Epithelial cell of umbilical artery (primary cell): ENCODE results near the gene ZNF548. TPM values are rescaled to one million over a fixed set of nuclear protein-coding genes. Genes with fewer than 3 reads are reported as not detected.

Experiments
- total RNA-seq: library from RNA; depleted of rRNA; stranded (reverse); fragments of >200 nt; gene quantifications from 2 replicates; pipeline ENCODE4 v1.2.3, GENCODE V29; 2014

ZNF548 gene
- 9.7 and 15.6 TPM in 2 replicates for total RNA-seq

GRCh38 chr19:57389730-57390598 is at the start of gene ZNF548:
TSS of gene ZNF548 (plus strand) at chr19:57389854. CDS start at chr19:57390100, 246 bp downstream.

GRCh38 chr19:57350877-57351805 is 38.5 kb upstream of the ZNF548 start, which contains the start of gene ZNF304:
TSS of gene ZNF304 (plus strand) at chr19:57351271. CDS start at chr19:57351665, 394 bp downstream.

GRCh38 chr19:57362997-57363687 is 26.5 kb upstream of the ZNF548 start, which contains the start of the genes TRAPPC2B and ZNF547:
TSS of gene TRAPPC2B (plus strand) at chr19:57363551. CDS start at chr19:57364834, 1,283 bp downstream.
TSS of gene ZNF547 (plus strand) at chr19:57363551. CDS start at chr19:57368556, 5,005 bp downstream.

GRCh38 chr19:57410877-57411671 is 21.4 kb downstream of the ZNF548 start, which contains the start of gene ZNF17:
TSS of gene ZNF17 (plus strand) at chr19:57411161. CDS start at chr19:57413616, 2,455 bp downstream.

GRCh38 chr19:57435062-57435978 is 45.7 kb downstream of the ZNF548 start, which contains the start of gene ZNF749:
TSS of gene ZNF749 (plus strand) at chr19:57435325. CDS start at chr19:57435579, 254 bp downstream.

Other genes with a start within 250 kb of the ZNF548 start
- not detected in 2 replicates for gene ZIM3, start 244.7 kb upstream of the ZNF548 start, total RNA-seq
- gene DUXA, start 222.4 kb upstream of the ZNF548 start, total RNA-seq, result not detected in 2 replicates
- 16.2 and 37.1 TPM in 2 replicates for gene ZNF264, start 198.4 kb upstream of the ZNF548 start, total RNA-seq
- gene AURKC, start 158.8 kb upstream of the ZNF548 start, total RNA-seq, result 0.61 and 0.65 TPM in 2 replicates
- 18.5 and 22.3 TPM in 2 replicates for gene ZNF805, start 149.2 kb upstream of the ZNF548 start, total RNA-seq
- 40.9 and 45.5 TPM in 2 replicates for gene ZNF460, start 109.4 kb upstream of the ZNF548 start, total RNA-seq
- 7.8 and 8.5 TPM in 2 replicates for gene ZNF543, start 69.4 kb upstream of the ZNF548 start, total RNA-seq
- 7.4 and 7.8 TPM in 2 replicates for gene ZNF304, start 38.6 kb upstream of the ZNF548 start, total RNA-seq
- 7.4 and 14.0 TPM in 2 replicates for gene TRAPPC2B, start 26.3 kb upstream of the ZNF548 start, total RNA-seq
- gene ZNF547, start 26.3 kb upstream of the ZNF548 start, total RNA-seq, result 1.6 and 2.1 TPM in 2 replicates
- 8.2 and 11.0 TPM in 2 replicates for gene ZNF17, start 21.3 kb downstream of the ZNF548 start, total RNA-seq
- 7.8 and 13.8 TPM in 2 replicates for gene ZNF749, start 45.5 kb downstream of the ZNF548 start, total RNA-seq
- 0.30 and 0.32 TPM in 2 replicates for gene VN1R1, start 67.3 kb downstream of the ZNF548 start, total RNA-seq
- 8.8 and 13.1 TPM in 2 replicates for gene ZNF772, start 87.7 kb downstream of the ZNF548 start, total RNA-seq
- gene ZNF419, start 97.9 kb downstream of the ZNF548 start, total RNA-seq, result 7.3 and 8.8 TPM in 2 replicates
- gene ZNF773, start 110.1 kb downstream of the ZNF548 start, total RNA-seq, result 7.5 and 8.1 TPM in 2 replicates
- gene ZNF549, start 137.5 kb downstream of the ZNF548 start, total RNA-seq, result 3.5 and 5.2 TPM in 2 replicates
- 2.9 and 5.8 TPM in 2 replicates for gene ZNF550, start 170.0 kb downstream of the ZNF548 start, total RNA-seq
- gene ZNF416, start 189.1 kb downstream of the ZNF548 start, total RNA-seq, result 3.9 and 4.3 TPM in 2 replicates
- gene ZIK1, start 194.3 kb downstream of the ZNF548 start, total RNA-seq, result 1.6 and 2.9 TPM in 2 replicates
- 1.4 and 7.1 TPM in 2 replicates for gene ZNF530, start 210.0 kb downstream of the ZNF548 start, total RNA-seq
- gene ZNF134, start 224.4 kb downstream of the ZNF548 start, total RNA-seq, result 14.9 and 18.5 TPM in 2 replicates
- gene ZNF211, start 243.3 kb downstream of the ZNF548 start, total RNA-seq, result 5.8 and 9.3 TPM in 2 replicates